Erythroblast (primary cell): Measurements from ENCODE around the gene GFOD1.

Experiments used
- GATA1 ChIP-seq: IDR thresholded peaks from 2 replicates; pipeline ENCODE4 v1.6.1; 2011; ENCODE audit warnings: low read depth, mild to moderate bottlenecking, control low read depth, low read length, moderate library complexity
- POLR2A ChIP-seq: IDR thresholded peaks from 2 replicates; pipeline ENCODE4 v1.6.1; 2011; ENCODE audit warnings: mild to moderate bottlenecking, low read length

DNA sequence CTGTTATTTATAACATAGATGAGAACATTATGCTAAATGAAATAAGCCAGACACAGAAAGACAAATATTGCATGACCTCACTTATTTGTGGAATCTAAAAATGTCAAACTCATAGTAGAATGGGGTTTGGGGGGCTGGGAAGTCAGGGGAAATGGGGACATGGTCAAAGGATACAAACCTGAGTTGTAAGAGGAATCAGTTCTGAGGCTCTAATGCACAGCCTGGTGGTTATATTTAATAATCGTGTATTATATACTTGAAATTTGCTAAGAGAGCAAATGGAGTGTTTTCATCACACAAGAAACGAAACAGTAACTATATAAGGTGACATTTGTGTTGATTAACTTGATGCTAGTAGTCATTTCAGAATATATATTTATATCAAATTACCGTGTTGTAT, 40.8 kb upstream of the GFOD1 start:
- no peak for TF ChIP-seq POLR2A
- TF ChIP-seq GATA1 = no peak
